B cell (primary cell): ENCODE data around the gene ANKLE2. TPM values are rescaled to one million over a fixed set of nuclear protein-coding genes. Genes with fewer than 3 reads are reported as not detected.

Source experiments
- ATAC-seq: fragments of 200-7000 bp; cut with Tn5 transposase; one replicate; pipeline ENCODE4 v1.10.0; 2021; ENCODE audit warnings: low read depth, mild to moderate bottlenecking, moderate number of reproducible peaks, moderate library complexity
- CTCF ChIA-PET: fragments of 350-600 bp; sonication (Branson Sonifier 250); formaldehyde crosslinking; loops from one replicate; lab custom pipeline; 2021; ENCODE audit warnings: antibody characterized with exemption, inconsistent platforms; lab: Charles Lee
- POLR2A ChIA-PET: fragments of 350-600 bp; sonication (Branson Sonifier 250); formaldehyde crosslinking; loops from one replicate; lab custom pipeline; 2021; ENCODE audit warnings: antibody characterized with exemption; lab: Charles Lee
- DNase-seq: peaks from one replicate; pipeline ENCODE4 v3.0.0; 2013
- H2AFZ ChIP-seq: 2 replicates; pipeline ENCODE4 v1.6.1; 2012; ENCODE audit warnings: mild to moderate bottlenecking, low read depth, low read length; ENCODE audit not compliant: insufficient read depth, poor library complexity, severe bottlenecking
- H3K27ac ChIP-seq, 2 donors: 1 replicate in 1 of 2; 2 replicates in 1 of 2; pipeline ENCODE4 v1.5.1; 2012 to 2013; ENCODE audit warnings: low read length in 2 of 2, mild to moderate bottlenecking in 2 of 2, moderate library complexity in 1 of 2
- H3K27me3 ChIP-seq, 4 experiments: fragments of 200-600 bp in 1 of 4; sonication (generic) in 1 of 4; replicated peaks in 1 of 4; 1 replicate in 2 of 4; 2 replicates in 2 of 4; pipeline versions ENCODE4 v1.6.1 to v1.7.0; 2013 to 2016; ENCODE audit warnings: low read length in 3 of 4, mild to moderate bottlenecking in 2 of 4, mixed read lengths in 1 of 4, moderate library complexity in 1 of 4; ENCODE audit not compliant: insufficient read depth in 4 of 4, control insufficient read depth in 3 of 4; ENCODE audit errors: control extremely low read depth in 1 of 4
- H3K36me3 ChIP-seq, 2 experiments: replicated peaks in 1 of 2; 1 replicate in 1 of 2; 2 replicates in 1 of 2; pipeline versions ENCODE4 v1.6.1 to v1.7.1; 2013; ENCODE audit warnings: low read length in 1 of 2; ENCODE audit not compliant: insufficient read depth in 2 of 2, control insufficient read depth in 1 of 2; ENCODE audit errors: control extremely low read depth in 1 of 2, extremely low read depth in 1 of 2
- H3K4me1 ChIP-seq, 2 donors: fragments of 200-600 bp in 1 of 2; sonication (generic) in 1 of 2; 1 replicate in 1 of 2; 2 replicates in 1 of 2; pipeline versions ENCODE4 v1.5.1 to v1.6.1; 2013 to 2017; ENCODE audit warnings: low read length in 2 of 2; ENCODE audit not compliant: control insufficient read depth in 2 of 2, insufficient read depth in 2 of 2
- H3K4me2 ChIP-seq: replicated peaks from 2 replicates; pipeline ENCODE3; 2012; ENCODE audit warnings: mild to moderate bottlenecking, low read depth, low read length; ENCODE audit not compliant: poor library complexity, severe bottlenecking
- H3K4me3 ChIP-seq, 5 experiments: fragments of 200-600 bp in 1 of 5; sonication (generic) in 1 of 5; 1 replicate in 3 of 5; 2 replicates in 2 of 5; pipeline versions ENCODE4 v1.5.1 to v1.7.0; 2011 to 2016; ENCODE audit warnings: low read length in 4 of 5, mild to moderate bottlenecking in 4 of 5, low read depth in 2 of 5, control low read depth in 1 of 5, moderate library complexity in 1 of 5; ENCODE audit not compliant: insufficient read depth in 1 of 5; ENCODE audit errors: control extremely low read depth in 1 of 5, extremely low read depth in 1 of 5
- H3K79me2 ChIP-seq: fragments of 200-600 bp; sonication (generic); one replicate; pipeline ENCODE4 v1.6.0; 2016; ENCODE audit warnings: low read length; ENCODE audit not compliant: control insufficient read depth, insufficient read depth
- H3K9ac ChIP-seq: fragments of 200-600 bp; sonication (generic); 2 replicates; pipeline ENCODE4 v1.6.1; 2017; ENCODE audit warnings: mild to moderate bottlenecking, low read length, moderate library complexity
- H3K9me3 ChIP-seq, 3 donors: one replicate each; pipeline versions ENCODE4 v1.6.1 to v1.7.1; 2013; ENCODE audit warnings: low read length in 2 of 3; ENCODE audit not compliant: control insufficient read depth in 2 of 3, insufficient read depth in 1 of 3; ENCODE audit errors: control extremely low read depth in 1 of 3
- H4K20me1 ChIP-seq: 2 replicates; pipeline ENCODE4 v1.6.0; 2012; ENCODE audit warnings: mild to moderate bottlenecking, low read length; ENCODE audit not compliant: insufficient read depth, control insufficient read depth, poor library complexity, severe bottlenecking
- H3K27ac Mint-ChIP-seq: one replicate; pipeline ENCODE4 v1.8.0; 2021; ENCODE audit warnings: mixed read lengths
- H3K27me3 Mint-ChIP-seq: one replicate; pipeline ENCODE4 v1.8.0; 2021; ENCODE audit warnings: mixed read lengths
- H3K4me1 Mint-ChIP-seq: one replicate; pipeline ENCODE4 v1.8.0; 2021; ENCODE audit warnings: mixed read lengths
- H3K4me3 Mint-ChIP-seq: one replicate; pipeline ENCODE4 v1.8.0; 2021; ENCODE audit warnings: mixed read lengths
- H3K9me3 Mint-ChIP-seq: one replicate; pipeline ENCODE4 v1.8.0; 2022; ENCODE audit warnings: mixed read lengths; ENCODE audit not compliant: insufficient read depth
- CTCF ChIP-seq: fragments of 200-600 bp; IDR thresholded peaks from one replicate; pipeline ENCODE4 v1.8.0; 2022; ENCODE audit warnings: antibody characterized with exemption, mild to moderate bottlenecking
- EZH2 ChIP-seq: IDR thresholded peaks from 2 replicates; pipeline ENCODE4 v1.6.1; 2012; ENCODE audit warnings: borderline replicate concordance, low read depth, mild to moderate bottlenecking, moderate library complexity, low read length; ENCODE audit not compliant: insufficient read depth, poor library complexity, severe bottlenecking
- WGBS: methylation state at CpG from one replicate; pipeline ENCODE4 v1.1.5; 2013; ENCODE audit warnings: missing lambda C conversion rate; ENCODE audit not compliant: insufficient coverage; 5-methylcytosine and 5-hydroxymethylcytosine counted together
- intact Hi-C: fragments of 100-400 bp; cut with micrococcal nuclease; formaldehyde crosslinking; loops from one replicate; pipeline ENCODE4 v1.10.0; 2022
- polyA plus RNA-seq: library from polyadenylated mRNA; depleted of rRNA; stranded (reverse); fragments of >200 nt; gene quantifications from 2 replicates; pipeline ENCODE4 v1.2.3, GENCODE V29; 2012
- total RNA-seq, 2 donors: library from RNA; stranded (reverse); fragments of 120-200 nt in 1 of 2; gene quantifications; 1 replicate in 1 of 2; 2 replicates in 1 of 2; pipeline versions ENCODE4 v1.2.3 to v1.2.4, GENCODE V29; 2013 to 2022

Gene ANKLE2
- total and polyA plus RNA-seq, 2 donors (not counting 1 experiment from before 2014, with no cell fraction given), result 105 to 148 TPM

DNA sequence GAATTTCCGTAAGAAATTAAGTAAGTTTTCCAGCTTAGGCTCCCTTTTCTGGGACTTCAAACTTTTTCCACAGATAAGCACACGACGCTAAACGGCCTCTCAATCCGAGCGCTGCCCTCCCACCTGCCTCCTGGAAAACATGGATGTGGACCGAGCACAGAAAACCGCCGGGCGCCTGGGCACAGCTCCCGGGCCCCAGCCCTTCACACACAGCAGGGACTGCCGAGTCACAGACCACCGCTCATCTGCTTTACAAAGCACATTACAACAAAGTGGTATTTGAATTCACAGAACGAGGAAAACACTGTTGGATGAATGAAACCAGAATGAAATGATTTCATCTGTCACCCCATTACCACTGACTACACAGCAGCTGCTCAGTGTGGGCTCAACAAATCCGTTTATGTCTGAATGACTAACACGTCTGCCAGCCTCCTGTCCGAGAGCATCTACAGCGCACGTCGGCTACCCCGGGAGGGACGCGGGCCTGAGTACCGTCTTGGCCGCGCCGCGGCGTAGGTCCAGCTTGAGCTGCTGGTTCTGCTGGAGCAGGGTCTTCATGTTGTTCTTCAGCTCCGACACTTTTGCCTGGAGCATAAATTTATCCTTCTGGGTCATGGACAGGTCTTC, 13.1 kb upstream of the ANKLE2 start:
- Histone ChIP-seq H3K27ac (peak overlapping the region in 1 of 2 donors; percentile 89), H3K4me1 (peaks cover 36 to 43% of the 10 kb centered on the region in 2 donors), H3K4me3 (no peak overlapping the region), H3K9ac (no peak overlapping the region), H2AFZ (no peak overlapping the region), H3K27me3 (no peaks in the 10 kb centered on the region), H3K9me3 (no peaks in the 10 kb centered on the region), H3K79me2 (peaks cover 4% of the 10 kb centered on the region), H3K36me3 (peaks cover 7 to 51% of the 10 kb centered on the region in 2 experiments), H3K4me2 (no peak overlapping the region), H4K20me1 (peaks cover 4% of the 10 kb centered on the region)
- ChIA-PET CTCF (no interaction called here), POLR2A (interaction anchor here (0.7 kb wide), 1 partner anchor 54 kb away, joined by 3 read pairs; no protein-coding TSS in a partner anchor)
- ATAC-seq (no peak), DNase-seq (no peak)
- intact Hi-C loops, result loop anchor here (5.0 kb wide), 1 partner anchor 358 kb away; the partner anchor contains the start of genes ZNF10 and ZNF891
- H3K4me1 Mint-ChIP-seq, result peaks cover 32% of the 10 kb centered on the region
- no peaks in the 10 kb centered on the region for H3K27me3 Mint-ChIP-seq
- no peaks in the 10 kb centered on the region for H3K9me3 Mint-ChIP-seq
- WGBS, result 96% methylated on average over 25 of the region's 30 CpGs
- no peak for TF ChIP-seq CTCF
- TF ChIP-seq EZH2, result no peak
- H3K4me3 Mint-ChIP-seq, result no peak overlapping the region
- H3K27ac Mint-ChIP-seq, result peak overlapping the region; percentile 46

DNA sequence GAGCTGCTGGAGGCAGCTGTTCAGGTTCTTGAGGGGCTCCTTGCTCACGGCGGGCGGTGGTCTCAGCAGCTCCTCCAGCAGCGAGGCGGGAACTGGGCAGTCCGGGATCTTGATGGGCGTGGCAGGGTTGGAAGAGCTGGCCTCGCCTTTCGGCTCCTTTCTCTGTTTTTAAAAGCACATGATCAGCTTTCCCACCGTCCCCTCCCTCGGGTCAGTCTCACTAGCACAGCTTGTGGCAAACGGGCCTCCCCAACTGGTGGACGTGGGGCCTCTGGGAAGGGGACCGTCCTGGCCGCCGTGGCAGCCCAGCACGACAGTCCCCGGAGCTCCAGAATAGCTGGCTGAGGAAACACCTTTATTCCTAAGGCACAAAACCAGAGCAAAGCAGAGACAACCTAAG, 12.5 kb upstream of the ANKLE2 start:
- H3K4me1 ChIP-seq, result peaks cover 42 to 49% of the 10 kb centered on the region in 2 donors
- CTCF ChIA-PET, result no interaction called here
- H3K4me1 Mint-ChIP-seq, result peaks cover 38% of the 10 kb centered on the region

More for the DNA sequence above, 12.5 kb upstream of the ANKLE2 start:
- Mint-ChIP-seq H3K27me3 (no peaks in the 10 kb centered on the region), H3K27ac (peak overlapping the region; percentile 32), H3K9me3 (no peaks in the 10 kb centered on the region), H3K4me3 (no peak overlapping the region)
- ATAC-seq (no peak), DNase-seq (no peak)
- no peaks in the 10 kb centered on the region for H3K9me3 ChIP-seq
- peaks cover 7 to 45% of the 10 kb centered on the region in 2 experiments for H3K36me3 ChIP-seq
- no peak overlapping the region for H3K4me2 ChIP-seq
- peaks cover 2% of the 10 kb centered on the region for H3K79me2 ChIP-seq
- POLR2A ChIA-PET, result interaction anchor here (0.7 to 1.3 kb wide), 2 partner anchors 12 to 55 kb away, joined by 3 read pairs; no protein-coding TSS in a partner anchor
- peaks cover 4% of the 10 kb centered on the region for H4K20me1 ChIP-seq
- peak overlapping the region in 1 of 2 donors; percentile 89 for H3K27ac ChIP-seq
- no peak overlapping the region for H3K4me3 ChIP-seq
- no peaks in the 10 kb centered on the region for H3K27me3 ChIP-seq
- intact Hi-C loops, result loop anchor here (5.0 kb wide), 1 partner anchor 358 kb away; the partner anchor contains the start of genes ZNF10 and ZNF891
- 94% methylated on average over 18 of the region's 18 CpGs for WGBS
- no peak overlapping the region for H3K9ac ChIP-seq
- TF ChIP-seq EZH2 (no peak), CTCF (no peak)
- H2AFZ ChIP-seq, result no peak overlapping the region
